ENCODE data around the gene COL17A1. TPM values are rescaled to one million over a fixed set of nuclear protein-coding genes. Genes with fewer than 3 reads are reported as not detected.

Gene COL17A1
- total and polyA plus RNA-seq, 9 of the 15 experiments (the other 6 are each of a cell fraction or from before 2014, with no cell fraction given) = not detected

GRCh38 chr10:104120903-104121484 lies 35.3 kb upstream of the COL17A1 start (continued):
- TF ChIP-seq USF2 (CRISPR knock-in tag; IDR thresholded peaks at IDR 0.05) (peak; percentile 63), PHB2 (IDR thresholded peaks at IDR 0.05; ENCODE audit: low read depth) (no peak), NR2C1 (IDR thresholded peaks at IDR 0.05) (no peak), NR2C1 (tag; IDR thresholded peaks at IDR 0.05) (no peak), SMAD1 (IDR thresholded peaks at IDR 0.05; ENCODE audit: low read depth, low read length, partially characterized antibody) (no peak), MCM7 (IDR thresholded peaks at IDR 0.05) (no peak), ELK1 (CRISPR knock-in tag; IDR thresholded peaks at IDR 0.05) (no peak), NONO (IDR thresholded peaks at IDR 0.05; ENCODE audit: low read depth in 2 of 2, low read length in 1 of 2) (no peak), ZNF583 (CRISPR knock-in tag; IDR thresholded peaks at IDR 0.05) (no peak), ZNF165 (CRISPR knock-in tag; IDR thresholded peaks at IDR 0.05; ENCODE audit: borderline replicate concordance) (no peak), DNMT1 (IDR thresholded peaks at IDR 0.05) (no peak), MGA (IDR thresholded peaks at IDR 0.05) (peak; percentile 32; the same call in 1 of the 2 replicates), GATA2 (CRISPR knock-in tag; IDR thresholded peaks at IDR 0.05) (no peak), POU5F1 (IDR thresholded peaks at IDR 0.05; ENCODE audit: borderline replicate concordance, low read depth, low read length, partially characterized antibody) (no peak), NEUROD1 (IDR thresholded peaks at IDR 0.05; ENCODE audit: borderline replicate concordance, low read depth, low read length, partially characterized antibody) (no peak), L3MBTL2 (IDR thresholded peaks at IDR 0.05) (peak; percentile 47; the same call in 1 of the 2 replicates), GTF2E2 (tag; IDR thresholded peaks at IDR 0.05) (no peak)
